ENCODE data around the gene C2. TPM values are rescaled to one million over a fixed set of nuclear protein-coding genes. Genes with fewer than 3 reads are reported as not detected.

C2 gene
- not detected in 2 replicates for total RNA-seq

GRCh38 chr6:31927242-31927862 is at the start of gene C2:
TSS of gene C2 (plus strand) at chr6:31927717. CDS start at chr6:31927753, 36 bp downstream.

DNA sequence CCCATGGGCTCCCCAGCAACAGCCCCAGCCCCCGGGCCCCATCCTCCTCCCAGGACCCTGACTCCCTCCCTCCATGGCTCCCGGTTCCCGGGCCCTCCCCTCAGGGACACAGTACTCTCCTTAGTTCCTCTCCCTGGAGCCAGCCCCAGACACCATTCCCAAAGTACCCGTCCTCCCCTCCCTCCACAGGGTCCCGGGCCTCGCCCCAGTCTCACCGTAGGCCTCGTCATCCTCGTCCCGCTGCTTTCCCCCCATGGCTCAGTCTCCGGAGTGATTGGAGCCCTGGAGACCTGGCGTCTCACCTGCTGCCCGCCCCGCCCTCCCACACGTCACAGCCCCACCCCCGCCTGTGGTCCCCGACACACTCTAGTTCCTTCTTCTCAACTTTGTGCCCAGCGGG is 48.8 kb upstream of the C2 start, which contains the start of gene SLC44A4:
SLC44A4 (minus strand) TSS at position 272 of the 400 bp plus-strand sequence; CDS start at position 255, 17 bp downstream.

DNA sequence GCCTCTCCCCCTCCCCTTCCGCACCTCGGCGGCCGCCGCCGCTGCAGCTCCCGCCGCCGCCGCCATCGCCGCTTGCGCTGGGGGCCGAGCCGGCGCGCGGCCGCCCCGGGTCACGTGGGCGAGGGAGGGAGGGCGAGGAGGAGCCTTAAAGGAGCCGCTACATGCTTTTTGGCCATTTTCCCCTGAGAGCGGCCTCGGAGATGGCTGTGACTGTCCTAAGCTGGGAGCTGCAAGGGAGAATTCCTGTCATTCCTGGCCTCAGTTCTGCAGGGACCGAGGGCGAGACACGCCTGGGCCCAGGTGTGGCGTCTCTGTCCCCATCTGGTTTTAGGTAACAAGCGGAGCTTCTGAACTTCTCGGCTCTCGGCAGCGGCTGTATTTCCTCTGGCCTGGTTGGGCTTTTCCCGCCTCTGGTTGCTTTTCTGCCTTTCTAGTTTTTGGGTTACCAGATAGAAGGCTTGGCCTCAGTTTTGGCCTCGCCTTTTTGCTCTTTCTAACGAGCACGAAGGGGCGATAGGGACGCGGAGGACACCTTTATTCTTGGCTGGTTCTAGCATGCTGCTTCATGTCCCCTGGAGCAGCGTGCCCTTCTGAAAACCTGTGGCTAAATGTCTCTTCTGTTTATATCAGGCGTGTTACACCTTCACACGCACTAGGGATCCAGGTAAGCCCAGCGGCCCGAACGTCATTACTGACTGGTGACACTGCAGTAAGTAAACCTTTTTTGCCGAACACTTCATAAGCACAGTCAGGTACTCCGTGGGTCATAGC is 29.7 kb upstream of the C2 start, which contains the start of gene EHMT2:
EHMT2 (minus strand) TSS at position 87 of the 771 bp plus-strand sequence; CDS start at position 66, 21 bp downstream.

DNA sequence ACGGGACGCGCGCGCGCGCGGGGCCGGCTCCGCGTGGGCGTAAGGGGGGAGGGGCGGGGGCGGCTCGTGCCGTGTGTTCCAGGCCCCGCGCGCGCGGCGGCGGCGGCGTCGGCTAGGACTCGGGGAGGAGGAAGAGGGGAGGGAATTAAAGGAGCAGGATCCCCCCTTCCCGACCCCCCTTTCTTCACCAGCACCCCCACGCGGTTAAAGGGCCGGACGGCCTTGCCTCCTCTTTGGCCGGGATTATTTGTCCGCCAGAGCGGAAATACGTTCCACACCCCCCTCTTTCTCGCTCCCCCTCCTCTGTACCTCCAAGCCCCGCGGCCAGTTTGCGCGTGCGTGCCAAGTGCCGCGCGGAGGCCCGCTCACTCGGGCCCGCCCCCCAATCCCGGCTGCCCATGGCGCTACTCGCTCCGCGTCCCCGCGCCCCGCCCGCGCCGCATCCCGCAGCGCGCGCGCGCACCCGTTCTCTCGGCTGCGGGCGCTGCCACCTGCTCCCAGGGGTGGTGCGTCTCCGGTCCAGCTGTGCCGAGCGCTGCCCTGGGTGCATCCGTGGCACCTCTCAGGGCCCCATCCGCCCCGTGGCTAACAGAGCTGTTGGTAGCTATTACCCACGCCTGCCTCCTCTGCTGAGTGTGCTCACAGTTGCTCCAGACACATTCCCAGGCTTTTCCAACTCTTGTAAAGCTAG is 25.4 kb upstream of the C2 start, which contains the start of gene ZBTB12:
ZBTB12 (minus strand) TSS at position 134 of the 691 bp plus-strand sequence. CDS start 781 bp downstream, outside the sequence.

DNA sequence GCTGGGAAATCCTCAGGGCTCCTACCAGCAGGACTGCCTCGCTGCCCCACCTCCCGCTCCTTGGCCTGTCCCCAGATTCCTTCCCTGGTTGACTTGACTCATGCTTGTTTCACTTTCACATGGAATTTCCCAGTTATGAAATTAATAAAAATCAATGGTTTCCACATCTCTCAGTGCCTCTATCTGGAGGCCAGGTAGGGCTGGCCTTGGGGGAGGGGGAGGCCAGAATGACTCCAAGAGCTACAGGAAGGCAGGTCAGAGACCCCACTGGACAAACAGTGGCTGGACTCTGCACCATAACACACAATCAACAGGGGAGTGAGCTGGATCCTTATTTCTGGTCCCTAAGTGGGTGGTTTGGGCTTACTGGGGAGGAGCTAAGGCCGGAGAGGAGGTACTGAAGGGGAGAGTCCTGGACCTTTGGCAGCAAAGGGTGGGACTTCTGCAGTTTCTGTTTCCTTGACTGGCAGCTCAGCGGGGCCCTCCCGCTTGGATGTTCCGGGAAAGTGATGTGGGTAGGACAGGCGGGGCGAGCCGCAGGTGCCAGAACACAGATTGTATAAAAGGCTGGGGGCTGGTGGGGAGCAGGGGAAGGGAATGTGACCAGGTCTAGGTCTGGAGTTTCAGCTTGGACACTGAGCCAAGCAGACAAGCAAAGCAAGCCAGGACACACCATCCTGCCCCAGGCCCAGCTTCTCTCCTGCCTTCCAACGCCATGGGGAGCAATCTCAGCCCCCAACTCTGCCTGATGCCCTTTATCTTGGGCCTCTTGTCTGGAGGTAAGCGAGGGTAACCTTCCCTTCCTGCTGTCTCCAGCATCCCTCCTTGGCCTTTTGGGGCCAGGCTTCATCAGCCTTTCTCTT is 18.2 kb downstream of the C2 start, which contains the start of gene CFB:
CFB (plus strand) TSS at position 589 of the 863 bp plus-strand sequence; CDS start at position 716, 127 bp downstream.

GRCh38 chr6:31958741-31959739 is 31.5 kb downstream of the C2 start, which contains the start of the genes NELFE and SKIC2:
TSS of gene NELFE (minus strand) at chr6:31958971. CDS start at chr6:31958446, 525 bp downstream.
TSS of gene SKIC2 (plus strand) at chr6:31959175. CDS start at chr6:31959193, 18 bp downstream.

DNA sequence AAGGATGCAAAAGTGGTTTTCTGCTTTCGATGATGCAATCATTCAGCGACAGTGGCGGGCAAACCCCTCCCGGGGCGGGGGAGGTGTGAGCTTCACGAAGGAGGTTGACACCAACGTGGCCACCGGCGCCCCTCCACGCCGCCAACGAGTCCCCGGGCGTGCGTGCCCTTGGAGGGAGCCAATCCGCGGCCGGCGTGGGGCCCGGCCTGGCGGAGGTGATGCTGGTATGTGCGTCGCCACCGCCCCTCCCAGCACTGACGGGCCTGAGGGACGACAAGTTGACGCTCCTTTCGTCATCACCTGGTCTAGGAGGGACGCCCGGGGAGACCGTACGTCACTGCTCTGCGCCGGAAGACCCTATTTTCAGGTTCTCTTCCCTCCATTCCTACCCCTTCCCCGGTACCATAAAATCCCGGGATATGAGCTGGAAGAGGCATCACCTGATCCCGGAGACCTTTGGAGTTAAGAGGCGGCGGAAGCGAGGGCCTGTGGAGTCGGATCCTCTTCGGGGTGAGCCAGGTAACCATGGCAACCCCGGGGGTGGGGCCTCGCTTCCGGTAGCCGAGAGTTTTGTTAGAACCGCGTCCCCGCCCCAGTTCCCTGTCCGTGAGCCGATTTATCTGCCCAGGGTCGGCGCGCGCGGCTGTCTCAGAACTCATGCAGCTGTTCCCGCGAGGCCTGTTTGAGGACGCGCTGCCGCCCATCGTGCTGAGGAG is 44.6 kb downstream of the C2 start, which contains the start of gene DXO:
DXO (minus strand) TSS at position 146 of the 716 bp plus-strand sequence. CDS start 463 bp downstream, outside the sequence.

DNA sequence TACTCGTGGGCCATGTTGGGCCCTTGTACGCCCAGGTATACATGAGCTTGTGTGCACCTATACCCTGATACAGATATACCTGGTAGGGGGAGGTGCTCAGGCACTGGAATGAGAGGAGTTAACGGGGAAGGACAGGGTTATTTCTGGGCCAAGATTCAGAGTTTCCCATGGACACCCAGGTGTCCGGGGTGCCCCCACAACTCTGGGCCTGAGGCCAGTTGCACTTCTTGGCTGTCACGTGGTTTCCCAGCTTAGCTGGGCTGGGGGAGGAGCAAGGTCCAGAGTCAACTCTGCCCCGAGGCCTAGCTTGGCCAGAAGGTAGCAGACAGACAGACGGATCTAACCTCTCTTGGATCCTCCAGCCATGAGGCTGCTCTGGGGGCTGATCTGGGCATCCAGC is 54.2 kb downstream of the C2 start, which contains the start of gene C4A:
C4A (plus strand) TSS at position 314 of the 400 bp plus-strand sequence; CDS start at position 365, 51 bp downstream.

Other genes with a start within 250 kb of the C2 start
- gene LY6G5C, start 246.7 kb upstream of the C2 start, total RNA-seq = under 0.01 and 2.7 TPM in 2 replicates
- gene ABHD16A, start 224.4 kb upstream of the C2 start, total RNA-seq = 41.3 and 51.1 TPM in 2 replicates
- gene LY6G6F, start 220.9 kb upstream of the C2 start, total RNA-seq = not detected in 2 replicates
- not detected in 2 replicates for gene LY6G6D, start 212.4 kb upstream of the C2 start, total RNA-seq
- gene LY6G6C, start 206.0 kb upstream of the C2 start, total RNA-seq = not detected in 2 replicates
- gene MPIG6B, start 204.3 kb upstream of the C2 start, total RNA-seq = not detected in 2 replicates
- gene DDAH2, start 198.4 kb upstream of the C2 start, total RNA-seq = 68.5 and 79.6 TPM in 2 replicates
- 865 and 1,138 TPM in 2 replicates for gene CLIC1, start 191.2 kb upstream of the C2 start, total RNA-seq
- gene MSH5, start 187.7 kb upstream of the C2 start, total RNA-seq = 7.1 and 7.9 TPM in 2 replicates
- 0.65 TPM in 1 of 2 replicates, not detected in the other for gene SAPCD1, start 165.1 kb upstream of the C2 start, total RNA-seq
- gene VWA7, start 150.4 kb upstream of the C2 start, total RNA-seq = not detected in 2 replicates
- gene VARS1, start 132.0 kb upstream of the C2 start, total RNA-seq = 50.3 and 57.1 TPM in 2 replicates
- gene LSM2, start 120.8 kb upstream of the C2 start, total RNA-seq = 57.2 and 65.0 TPM in 2 replicates
- gene HSPA1L, start 112.4 kb upstream of the C2 start, total RNA-seq = 0.76 and 0.97 TPM in 2 replicates
- gene HSPA1A, start 112.2 kb upstream of the C2 start, total RNA-seq = 43.5 and 61.9 TPM in 2 replicates
- 60.1 and 104 TPM in 2 replicates for gene HSPA1B, start 100.0 kb upstream of the C2 start, total RNA-seq
- gene NEU1, start 64.9 kb upstream of the C2 start, total RNA-seq = 58.1 and 93.8 TPM in 2 replicates
- gene SLC44A4, start 48.7 kb upstream of the C2 start, total RNA-seq = 0.15 and 0.32 TPM in 2 replicates
- 36.4 and 43.8 TPM in 2 replicates for gene EHMT2, start 30.0 kb upstream of the C2 start, total RNA-seq
- gene ZBTB12, start 25.6 kb upstream of the C2 start, total RNA-seq = 2.6 and 2.9 TPM in 2 replicates
- 1.3 and 7.9 TPM in 2 replicates for gene CFB, start 18.4 kb downstream of the C2 start, total RNA-seq
- 118 and 128 TPM in 2 replicates for gene NELFE, start 31.3 kb downstream of the C2 start, total RNA-seq
- 33.7 and 49.4 TPM in 2 replicates for gene SKIC2, start 31.5 kb downstream of the C2 start, total RNA-seq
- 10.6 and 12.7 TPM in 2 replicates for gene DXO, start 44.4 kb downstream of the C2 start, total RNA-seq
- gene C4A, start 54.3 kb downstream of the C2 start, total RNA-seq = 0.65 and 0.91 TPM in 2 replicates
- 0.32 and 1.1 TPM in 2 replicates for gene C4B, start 87.1 kb downstream of the C2 start, total RNA-seq
- not detected in 2 replicates for gene CYP21A2, start 110.7 kb downstream of the C2 start, total RNA-seq
- under 0.01 and 0.15 TPM in 2 replicates for gene TNXB, start 181.6 kb downstream of the C2 start, total RNA-seq
- 15.3 and 15.7 TPM in 2 replicates for gene ATF6B, start 200.5 kb downstream of the C2 start, total RNA-seq
- gene FKBPL, start 202.6 kb downstream of the C2 start, total RNA-seq = 7.4 and 9.7 TPM in 2 replicates
- gene PRRT1, start 224.2 kb downstream of the C2 start, total RNA-seq = under 0.01 and 0.30 TPM in 2 replicates
- gene PPT2, start 226.4 kb downstream of the C2 start, total RNA-seq = 22.2 and 36.1 TPM in 2 replicates
- 0.65 and 1.4 TPM in 2 replicates for gene EGFL8, start 236.9 kb downstream of the C2 start, total RNA-seq
- 5.3 and 8.1 TPM in 2 replicates for gene AGPAT1, start 248.4 kb downstream of the C2 start, total RNA-seq

All from epithelial cell of umbilical artery (primary cell).